Heart right ventricle (tissue), 16 donors: ENCODE measurements around the gene AIF1L. TPM values are rescaled to one million over a fixed set of nuclear protein-coding genes. Genes with fewer than 3 reads are reported as not detected.
"Not testable (repeated sequence)": the region's sequence is repeated elsewhere in the genome, so short reads cannot be mapped to it uniquely, and the experiment has no call there.

Source experiments
- ATAC-seq, 8 donors: fragments of 200-7000 bp; cut with Tn5 transposase; one replicate each; pipeline ENCODE4 v1.9.1; 2020; ENCODE audit warnings: mild to moderate bottlenecking in 8 of 8, moderate library complexity in 8 of 8, moderate number of reproducible peaks in 1 of 8
- DNase-seq, 2 donors: peaks; one replicate each; pipeline ENCODE4 v3.0.0-alpha.2; 2020
- H3K27ac ChIP-seq, 10 donors: fragments of 200-600 bp; sonication (generic) in 2 of 10; one replicate each; pipeline versions ENCODE4 v1.5.0 to v1.8.0; 2020 to 2022; ENCODE audit warnings: mild to moderate bottlenecking in 3 of 10
- H3K27me3 ChIP-seq, 7 donors: fragments of 200-600 bp; one replicate each; pipeline ENCODE4 v1.8.0; 2021 to 2022; ENCODE audit warnings: mild to moderate bottlenecking in 2 of 7
- H3K36me3 ChIP-seq, 9 donors: fragments of 200-600 bp; sonication (generic) in 1 of 9; one replicate each; pipeline versions ENCODE4 v1.5.0 to v1.8.0; 2020 to 2022; ENCODE audit warnings: mild to moderate bottlenecking in 2 of 9
- H3K4me1 ChIP-seq, 9 donors: fragments of 200-600 bp; sonication (generic) in 1 of 9; one replicate each; pipeline versions ENCODE4 v1.5.0 to v1.8.0; 2020 to 2022; ENCODE audit warnings: mild to moderate bottlenecking in 4 of 9
- H3K4me3 ChIP-seq, 10 donors: fragments of 200-600 bp; sonication (generic) in 2 of 10; one replicate each; pipeline versions ENCODE4 v1.5.0 to v1.8.0; 2020 to 2022; ENCODE audit warnings: mild to moderate bottlenecking in 7 of 10, moderate library complexity in 2 of 10
- H3K9me3 ChIP-seq, 11 donors: fragments of 200-600 bp in 10 of 11; sonication (generic) in 2 of 11; one replicate each; pipeline versions ENCODE4 v1.5.0 to v1.8.0; 2013 to 2022; ENCODE audit warnings: mild to moderate bottlenecking in 2 of 11, control low read depth in 1 of 11, moderate library complexity in 1 of 11
- CTCF ChIP-seq, 9 donors: fragments of 200-600 bp; sonication (generic) in 2 of 9; IDR thresholded peaks; one replicate each; pipeline versions ENCODE4 v1.5.0 to v1.8.0; 2021 to 2022; ENCODE audit warnings: antibody characterized with exemption in 9 of 9, mild to moderate bottlenecking in 5 of 9, moderate library complexity in 1 of 9
- WGBS, 2 donors: extraction: QIAGEN DNeasy Blood & Tissue Kit; methylation state at CpG; one replicate each; pipeline ENCODE4 v1.1.7; 2013; ENCODE audit warnings: inconsistent platforms in 1 of 2; 5-methylcytosine and 5-hydroxymethylcytosine counted together
- intact Hi-C, 10 donors: fragments of 100-400 bp; cut with DNase I; formaldehyde crosslinking; loops; one replicate each; pipeline versions ENCODE4 v1.11.1 to v1.14.2; 2022
- polyA plus RNA-seq, 2 donors: library from polyadenylated mRNA; stranded (reverse); fragments of 200-250 nt; gene quantifications; one replicate each; pipeline ENCODE4 v1.2.3, GENCODE V29; 2013
- total RNA-seq, 10 donors: library from RNA; stranded (reverse); fragmentation: NEBNext Ultra II Directional in 3 of 10; extraction: Animal tissue kit (Norgen Biotek cat#: 25700) in 3 of 10; gene quantifications; one replicate each; pipeline versions ENCODE4 v1.2.1 to v1.2.4, GENCODE V29; 2021 to 2023
- donor health status: Arrhythmogenic right ventricular cardiomyopathy.
- donor health status: ischemic (EF 13 %, LVEDD 7.1; RV severe dilation, severe dysfunction).
- donor health status: healthy with polysubstance abuse.
- donor health status: DM: no; HTN: yes; CAD: no.
- donor health status: DM: no; HTN: no; CAD: no.
- donor health status: ischemic (EF 25% LVEDD 6.9; RV normal size, moderate dysfunction).
- donor health status: ischemic (EF 25% LVEDD 5.7; RV mildly dilated, moderate dysfunction).
- donor health status: healthy.
- donor health status: DM: yes; HTN: yes; CAD: no.
- donor health status: Ischemic cardiomyopathy.
- donor health status: ischemic (EF 35%, LVEDD 5.7; RV mildly dilated, moderate dysfunction).
- donor health status: nonischemic (EF 11% LVEDD 7.7; RV severe dilation, severe dysfunction).
- donor health status: DM: yes; HTN: yes; CAD: no.
- donor health status: PGD.
- donor health status: ischemic (EF 29% LVEDD 5.4; RV normal size, mild dysfunction).
- donor health status: nonischemic (EF 23%, LVEDD 6.1; RV moderate dilation, normal function).

The AIF1L gene
- total and polyA plus RNA-seq, 12 donors = 9.6 to 93.2 (median 15.4) TPM

- Histone ChIP-seq H3K36me3 (peaks cover 0 to 28% (median 0%) of the 10 kb centered on the region in 9 donors), H3K4me1 (peaks cover 0 to 51% (median 21%) of the 10 kb centered on the region in 9 donors), H3K9me3 (no peaks in the 10 kb centered on the region), H3K27me3 (no peaks in the 10 kb centered on the region), H3K4me3 (no peak overlapping the region), H3K27ac (peak overlapping the region in 4 of 10 donors; percentile 22 to 51 (median 44))
- TF ChIP-seq CTCF (IDR thresholded peaks at IDR 0.05) = no peak
- no peak for ATAC-seq
- WGBS, 2 donors = 87 to 89% methylated on average over 8 of the region's 8 CpGs
- DNase-seq = no peak
- intact Hi-C loops = loop anchor here in 1 of 10 donors (10.0 kb wide), 1 partner anchor 419 kb away; the partner anchor contains the start of gene EXOSC2
These were observed 17.3 kb downstream of the AIF1L start for GRCh38 chr9:131113655-131114054.

- DNase-seq (no peak), ATAC-seq (no peak)
- intact Hi-C loops = loop anchor here in 1 of 10 donors (10.0 kb wide), 1 partner anchor 419 kb away; the partner anchor contains the start of gene EXOSC2
- TF ChIP-seq CTCF (IDR thresholded peaks at IDR 0.05) = no peak
- no peaks in the 10 kb centered on the region for H3K9me3 ChIP-seq
- H3K4me1 ChIP-seq = peaks cover 0 to 51% (median 21%) of the 10 kb centered on the region in 9 donors
- no peaks in the 10 kb centered on the region for H3K27me3 ChIP-seq
- no peak overlapping the region for H3K4me3 ChIP-seq
- H3K36me3 ChIP-seq = peaks cover 0 to 32% (median 0%) of the 10 kb centered on the region in 9 donors
- WGBS, 2 donors = 85 to 88% methylated on average over 8 of the region's 8 CpGs
- peak overlapping the region in 4 of 10 donors; percentile 22 to 51 (median 44) for H3K27ac ChIP-seq
These were observed 17.8 kb downstream of the AIF1L start for GRCh38 chr9:131114084-131114535.

GRCh38 chr9:131115360-131115742, 19.0 kb downstream of the AIF1L start:
- H3K4me3 ChIP-seq, ATAC-seq, DNase-seq, H3K9me3 ChIP-seq, H3K27me3 ChIP-seq: not testable (repeated sequence)
- intact Hi-C loops = loop anchor here in 1 of 10 donors (10.0 kb wide), 1 partner anchor 421 kb away; the partner anchor contains the start of gene EXOSC2
- WGBS, 2 donors = 89 to 94% methylated on average over 4 to 6 of the region's 6 CpGs
- H3K4me1 ChIP-seq = peaks cover 0 to 48% (median 21%) of the 10 kb centered on the region in 9 donors
- H3K27ac ChIP-seq = peak overlapping the region in 4 of 10 donors; percentile 62 to 91 (median 78)
- peaks cover 0 to 40% (median 0%) of the 10 kb centered on the region in 9 donors for H3K36me3 ChIP-seq

- intact Hi-C loops = loop anchor here in 2 of 10 donors (2.0 to 10.0 kb wide), 2 partner anchors 34 to 422 kb away; partner anchors contain the start of gene EXOSC2 (in 1 of the 2)
- Histone ChIP-seq H3K4me1 (peaks cover 0 to 43% (median 21%) of the 10 kb centered on the region in 9 donors), H3K27ac (peak overlapping the region; percentile 70 to 91 (median 78)), H3K4me3 (peak overlapping the region in 1 of 10 donors; percentile 5), H3K36me3 (peaks cover 0 to 50% (median 3%) of the 10 kb centered on the region in 9 donors), H3K27me3 (no peaks in the 10 kb centered on the region), H3K9me3 (no peaks in the 10 kb centered on the region)
- ATAC-seq = peak; percentile 74 to 92 (median 90)
- no peak for TF ChIP-seq CTCF (IDR thresholded peaks at IDR 0.05)
- peak; percentile 55 to 57 for DNase-seq
- WGBS, 2 donors = 72 to 80% methylated on average over 22 of the region's 22 CpGs
These were observed 20.2 kb downstream of the AIF1L start for GRCh38 chr9:131116281-131117120.
